HG02610 (cell line): ENCODE measurements around the gene C9orf50.

Source experiments
- ATAC-seq: cut with Tn5 transposase; IDR thresholded peaks from one replicate; pipeline ENCODE4 v1.9.1; 2021; ENCODE audit warnings: mild to moderate bottlenecking, moderate library complexity; ENCODE audit not compliant: unreplicated experiment

Gene C9orf50

GRCh38 chr9:129572052-129572425 is 48.9 kb downstream of the C9orf50 start:
- no peak for ATAC-seq

- ATAC-seq: no peak
These were observed 49.4 kb downstream of the C9orf50 start for GRCh38 chr9:129571298-129572051.

- no peak for ATAC-seq
These were observed 50.2 kb downstream of the C9orf50 start for GRCh38 chr9:129570450-129571297.

- ATAC-seq: no peak
These were observed 51.1 kb downstream of the C9orf50 start for GRCh38 chr9:129569502-129570449.

- ATAC-seq: no peak
These were observed 52.1 kb downstream of the C9orf50 start for GRCh38 chr9:129568560-129569501.

- no peak for ATAC-seq
These were observed 52.9 kb downstream of the C9orf50 start for GRCh38 chr9:129567842-129568559.

- no peak for ATAC-seq
These were observed 53.6 kb downstream of the C9orf50 start for GRCh38 chr9:129567329-129567728.

- no peak for ATAC-seq
These were observed 54.2 kb downstream of the C9orf50 start for GRCh38 chr9:129566563-129567266.

GRCh38 chr9:129562917-129563316 is 58.0 kb downstream of the C9orf50 start:
- ATAC-seq: no peak

- ATAC-seq: no peak
These were observed 58.4 kb downstream of the C9orf50 start for GRCh38 chr9:129562514-129562913.
